CD14-positive monocyte (primary cell): ENCODE data around the gene TSHZ2. TPM values are rescaled to one million over a fixed set of nuclear protein-coding genes. Genes with fewer than 3 reads are reported as not detected.

Experiments used
- DNase-seq, 3 donors: peaks; one replicate each; pipeline ENCODE4 v3.0.0-alpha.2; 2011 to 2022
- H2AFZ ChIP-seq: 2 replicates; pipeline ENCODE4 v1.6.0; 2012; ENCODE audit warnings: mild to moderate bottlenecking, low read depth, low read length, inconsistent platforms; ENCODE audit not compliant: insufficient read depth, poor library complexity, severe bottlenecking
- H3K27ac ChIP-seq, 2 donors: 1 replicate in 1 of 2; 2 replicates in 1 of 2; pipeline ENCODE4 v1.5.1; 2012 to 2013; ENCODE audit warnings: low read length in 2 of 2, control low read depth in 1 of 2, inconsistent platforms in 1 of 2, low read depth in 1 of 2, mild to moderate bottlenecking in 1 of 2
- H3K27me3 ChIP-seq, 2 donors: one replicate each; pipeline versions ENCODE4 v1.6.0 to v1.6.1; 2011 to 2013; ENCODE audit warnings: low read length in 2 of 2; ENCODE audit not compliant: control insufficient read depth in 2 of 2, insufficient read depth in 2 of 2
- H3K36me3 ChIP-seq, 2 donors: replicated peaks in 1 of 2; 1 replicate in 1 of 2; 2 replicates in 1 of 2; pipeline versions ENCODE4 v1.5.1 to v1.6.1; 2012 to 2013; ENCODE audit warnings: low read length in 2 of 2, control low read depth in 1 of 2, inconsistent platforms in 1 of 2, mild to moderate bottlenecking in 1 of 2; ENCODE audit not compliant: insufficient read depth in 2 of 2, control insufficient read depth in 1 of 2
- H3K4me1 ChIP-seq, 2 donors: 1 replicate in 1 of 2; 2 replicates in 1 of 2; pipeline versions ENCODE4 v1.5.1 to v1.6.1; 2012 to 2013; ENCODE audit warnings: low read length in 2 of 2, control low read depth in 1 of 2, inconsistent platforms in 1 of 2, mild to moderate bottlenecking in 1 of 2, moderate library complexity in 1 of 2; ENCODE audit not compliant: insufficient read depth in 2 of 2, control insufficient read depth in 1 of 2
- H3K4me2 ChIP-seq: replicated peaks from 2 replicates; pipeline ENCODE3; 2012; ENCODE audit warnings: low read length, moderate library complexity, mild to moderate bottlenecking; ENCODE audit not compliant: poor library complexity, severe bottlenecking; ENCODE audit errors: extremely low read depth
- H3K4me3 ChIP-seq, 3 experiments: fragments of 200-600 bp in 1 of 3; sonication (generic) in 1 of 3; replicated peaks in 1 of 3; 1 replicate in 2 of 3; 2 replicates in 1 of 3; pipeline ENCODE4 v1.5.1; 2011 to 2013; ENCODE audit warnings: low read length in 3 of 3, mild to moderate bottlenecking in 3 of 3, control low read depth in 2 of 3, low read depth in 2 of 3, inconsistent platforms in 1 of 3, moderate library complexity in 1 of 3
- H3K79me2 ChIP-seq: 2 replicates; pipeline ENCODE4 v1.6.0; 2012; ENCODE audit warnings: mild to moderate bottlenecking, control low read depth, inconsistent platforms, low read length, moderate library complexity; ENCODE audit not compliant: insufficient read depth
- H3K9ac ChIP-seq: 2 replicates; pipeline ENCODE4 v1.6.0; 2017; ENCODE audit warnings: low read length, mild to moderate bottlenecking; ENCODE audit not compliant: insufficient read depth, poor library complexity, severe bottlenecking
- H3K9me3 ChIP-seq, 2 donors: replicated peaks in 1 of 2; 1 replicate in 1 of 2; 2 replicates in 1 of 2; pipeline versions ENCODE4 v1.5.1 to v1.6.1; 2012 to 2013; ENCODE audit warnings: low read length in 2 of 2, control low read depth in 1 of 2; ENCODE audit not compliant: control insufficient read depth in 1 of 2, insufficient read depth in 1 of 2
- H4K20me1 ChIP-seq: 2 replicates; pipeline ENCODE4 v1.6.0; 2012; ENCODE audit warnings: mild to moderate bottlenecking, low read length, control low read depth, moderate library complexity; ENCODE audit not compliant: insufficient read depth
- H3K27ac Mint-ChIP-seq, 7 donors: one replicate each; pipeline ENCODE4 v1.8.0; 2020; ENCODE audit warnings: mild to moderate bottlenecking in 7 of 7, mixed read lengths in 7 of 7, moderate library complexity in 6 of 7, inconsistent platforms in 2 of 7
- H3K27me3 Mint-ChIP-seq, 3 donors: one replicate each; pipeline ENCODE4 v1.8.0; 2021 to 2022; ENCODE audit warnings: low read depth in 3 of 3, mild to moderate bottlenecking in 3 of 3, mixed read lengths in 3 of 3, moderate library complexity in 3 of 3, inconsistent platforms in 1 of 3
- H3K36me3 Mint-ChIP-seq, 2 donors: one replicate each; pipeline ENCODE4 v1.8.0; 2020; ENCODE audit warnings: mixed read lengths in 2 of 2, inconsistent platforms in 1 of 2, mild to moderate bottlenecking in 1 of 2
- H3K4me1 Mint-ChIP-seq: one replicate; pipeline ENCODE4 v1.8.0; 2020; ENCODE audit warnings: mild to moderate bottlenecking, mixed read lengths
- H3K4me3 Mint-ChIP-seq, 2 donors: one replicate each; pipeline ENCODE4 v1.8.0; 2020; ENCODE audit warnings: mild to moderate bottlenecking in 2 of 2, mixed read lengths in 2 of 2, moderate library complexity in 1 of 2
- H3K9me3 Mint-ChIP-seq, 7 donors: one replicate each; pipeline ENCODE4 v1.8.0; 2020 to 2022; ENCODE audit warnings: mixed read lengths in 7 of 7, mild to moderate bottlenecking in 6 of 7, moderate library complexity in 6 of 7, inconsistent platforms in 2 of 7
- CTCF ChIP-seq: fragments of 200-600 bp; IDR thresholded peaks from one replicate; pipeline ENCODE4 v1.8.0; 2022; ENCODE audit warnings: antibody characterized with exemption, mild to moderate bottlenecking
- WGBS: methylation state at CpG from one replicate; pipeline ENCODE4 v1.1.5; 2013; ENCODE audit warnings: missing lambda C conversion rate; ENCODE audit not compliant: insufficient coverage; 5-methylcytosine and 5-hydroxymethylcytosine counted together
- intact Hi-C, 2 donors: fragments of 100-400 bp; cut with micrococcal nuclease; formaldehyde crosslinking; loops; one replicate each; pipeline versions ENCODE4 v1.15.0 to v1.15.1; 2023
- polyA plus RNA-seq, 3 donors: library from polyadenylated mRNA; depleted of rRNA in 1 of 3; unstranded in 2 of 3; stranded (reverse) in 1 of 3; fragments of 300-500 nt in 2 of 3; fragments of >200 nt in 1 of 3; fragmentation: Illumina TruSeq in 2 of 3; gene quantifications; 1 replicate in 2 of 3; 2 replicates in 1 of 3; pipeline ENCODE4 v1.2.3, GENCODE V29; 2012 to 2021

Gene TSHZ2
- polyA plus RNA-seq, 3 donors = not detected

GRCh38 chr20:53284696-53285095 lies 312.5 kb downstream of the TSHZ2 start:
- no peaks in the 10 kb centered on the region for H3K36me3 ChIP-seq
- H3K9me3 ChIP-seq = no peaks in the 10 kb centered on the region
- no peaks in the 10 kb centered on the region for H3K4me1 Mint-ChIP-seq
- no peaks in the 10 kb centered on the region for H3K27me3 ChIP-seq
- intact Hi-C loops = no loop called here
- H3K27ac Mint-ChIP-seq = no peak overlapping the region
- H3K9me3 Mint-ChIP-seq = no peaks in the 10 kb centered on the region
- DNase-seq = no peak
- H4K20me1 ChIP-seq = no peaks in the 10 kb centered on the region
- 78% methylated on average over 4 of the region's 11 CpGs for WGBS
- no peak overlapping the region for H3K4me3 Mint-ChIP-seq
- TF ChIP-seq CTCF = no peak
- no peaks in the 10 kb centered on the region for H3K36me3 Mint-ChIP-seq
- H3K4me3 ChIP-seq = no peak overlapping the region
- H3K79me2 ChIP-seq = no peaks in the 10 kb centered on the region
- H2AFZ ChIP-seq = no peak overlapping the region
- H3K4me1 ChIP-seq = no peaks in the 10 kb centered on the region
- no peak overlapping the region for H3K9ac ChIP-seq
- H3K4me2 ChIP-seq = no peak overlapping the region
- peaks cover 2 to 4% (median 3%) of the 10 kb centered on the region in 3 donors for H3K27me3 Mint-ChIP-seq
- H3K27ac ChIP-seq = no peak overlapping the region

GRCh38 chr20:53287357-53288042 lies 315.3 kb downstream of the TSHZ2 start:
- Histone ChIP-seq H2AFZ (no peak overlapping the region), H3K4me3 (no peak overlapping the region), H4K20me1 (no peaks in the 10 kb centered on the region), H3K9me3 (no peaks in the 10 kb centered on the region), H3K4me2 (no peak overlapping the region), H3K9ac (no peak overlapping the region), H3K27ac (no peak overlapping the region), H3K36me3 (no peaks in the 10 kb centered on the region), H3K27me3 (no peaks in the 10 kb centered on the region), H3K79me2 (no peaks in the 10 kb centered on the region), H3K4me1 (no peaks in the 10 kb centered on the region)
- TF ChIP-seq CTCF = no peak
- 75% methylated on average over 1 of the region's 2 CpGs for WGBS
- intact Hi-C loops = no loop called here
- no peaks in the 10 kb centered on the region for H3K4me1 Mint-ChIP-seq
- DNase-seq = no peak
- H3K27ac Mint-ChIP-seq = no peak overlapping the region
- no peaks in the 10 kb centered on the region for H3K36me3 Mint-ChIP-seq
- H3K27me3 Mint-ChIP-seq = peaks cover 1 to 4% (median 4%) of the 10 kb centered on the region in 3 donors
- H3K9me3 Mint-ChIP-seq = no peaks in the 10 kb centered on the region
- H3K4me3 Mint-ChIP-seq = no peak overlapping the region
